Stimulated activated CD4-positive, alpha-beta T cell treated with anti-CD3 and anti-CD28 coated beads, Interleukin-1b, Interleukin-23, amount 100 ng/mL, for 24 hours (primary cell): ENCODE data around the gene HIRIP3.
"Not testable (repeated sequence)": the region's sequence is repeated elsewhere in the genome, so short reads cannot be mapped to it uniquely, and the experiment has no call there.

Source experiments
- DNase-seq, 4 experiments: peaks; one replicate each; pipeline ENCODE4 v3.0.0-alpha.2; 2020; ENCODE audit warnings: low read depth in 4 of 4, low spot score in 1 of 4

HIRIP3 gene, protein sequence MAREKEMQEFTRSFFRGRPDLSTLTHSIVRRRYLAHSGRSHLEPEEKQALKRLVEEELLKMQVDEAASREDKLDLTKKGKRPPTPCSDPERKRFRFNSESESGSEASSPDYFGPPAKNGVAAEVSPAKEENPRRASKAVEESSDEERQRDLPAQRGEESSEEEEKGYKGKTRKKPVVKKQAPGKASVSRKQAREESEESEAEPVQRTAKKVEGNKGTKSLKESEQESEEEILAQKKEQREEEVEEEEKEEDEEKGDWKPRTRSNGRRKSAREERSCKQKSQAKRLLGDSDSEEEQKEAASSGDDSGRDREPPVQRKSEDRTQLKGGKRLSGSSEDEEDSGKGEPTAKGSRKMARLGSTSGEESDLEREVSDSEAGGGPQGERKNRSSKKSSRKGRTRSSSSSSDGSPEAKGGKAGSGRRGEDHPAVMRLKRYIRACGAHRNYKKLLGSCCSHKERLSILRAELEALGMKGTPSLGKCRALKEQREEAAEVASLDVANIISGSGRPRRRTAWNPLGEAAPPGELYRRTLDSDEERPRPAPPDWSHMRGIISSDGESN

DNA sequence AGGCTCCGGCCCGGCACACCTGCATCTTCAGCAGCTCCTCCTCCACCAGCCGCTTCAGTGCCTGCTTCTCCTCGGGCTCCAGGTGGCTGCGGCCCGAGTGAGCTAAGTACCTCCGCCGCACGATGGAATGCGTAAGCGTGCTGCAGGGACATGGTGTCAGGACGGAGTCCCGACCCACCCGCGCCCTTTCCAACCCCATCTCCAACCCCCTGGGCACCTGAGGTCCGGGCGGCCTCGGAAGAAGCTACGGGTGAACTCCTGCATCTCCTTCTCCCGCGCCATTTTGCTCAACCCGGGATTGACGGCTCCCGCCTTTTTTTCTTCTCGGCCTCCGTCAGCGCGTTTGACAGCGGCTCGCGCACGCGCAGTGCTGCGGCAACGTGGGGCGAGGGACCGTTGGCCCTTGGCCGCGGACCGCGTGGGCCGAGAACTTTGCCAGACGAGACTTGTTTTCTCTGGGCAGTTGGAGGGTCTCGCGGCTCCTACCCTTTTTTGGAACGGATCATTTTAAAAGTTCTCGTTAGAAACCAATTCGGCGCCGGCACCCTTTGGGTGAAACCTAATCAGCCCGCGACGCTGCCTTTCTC, at the start of gene HIRIP3:
Gene HIRIP3 (minus strand): TSS at position 294 of the 587 bp plus-strand sequence. CDS start 12 bp downstream, at position 282.
- peak; percentile 75 to 79 (median 76) for DNase-seq

GRCh38 chr16:30041841-30042240, 46.4 kb upstream of the HIRIP3 start:
- DNase-seq = no peak

GRCh38 chr16:30040690-30041089, 45.3 kb upstream of the HIRIP3 start:
- DNase-seq = not testable (repeated sequence)

- no peak for DNase-seq
Observed at GRCh38 chr16:30040221-30040620, 44.8 kb upstream of the HIRIP3 start.

GRCh38 chr16:30033270-30033669, 37.9 kb upstream of the HIRIP3 start:
- no peak for DNase-seq

- peak in 2 of 4 experiments; percentile 42 to 55 for DNase-seq
Observed at GRCh38 chr16:30032083-30032819, 36.8 kb upstream of the HIRIP3 start.

GRCh38 chr16:30031477-30031918, 36.1 kb upstream of the HIRIP3 start:
- DNase-seq = no peak

DNA sequence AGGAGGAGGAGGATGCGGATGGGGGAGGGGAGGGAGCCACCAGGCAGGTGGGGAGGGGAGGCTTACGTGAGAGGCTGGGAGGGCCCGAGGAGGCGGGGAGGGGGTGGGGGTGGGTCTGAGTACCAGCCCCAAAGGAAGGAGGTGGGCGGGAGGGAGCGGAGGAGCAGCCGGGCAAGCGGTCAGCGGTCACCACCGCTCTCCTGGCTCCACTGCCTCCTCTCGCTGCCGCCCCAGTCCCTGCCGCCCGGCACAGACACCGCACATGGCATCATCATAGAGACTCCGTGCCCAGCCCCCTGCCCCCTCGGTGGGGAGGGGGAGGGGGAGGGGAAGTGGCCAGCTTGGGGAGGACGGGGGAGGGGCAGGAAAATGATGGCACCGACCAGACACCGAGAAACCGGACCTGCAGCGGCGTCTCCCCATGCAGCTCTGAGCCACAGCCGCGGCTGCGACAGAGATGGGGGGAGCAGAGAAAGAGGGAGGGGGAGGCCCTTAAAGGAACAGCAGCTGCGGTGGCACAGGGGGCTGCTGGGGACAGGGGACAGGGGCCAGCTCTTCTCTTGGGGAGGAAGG, 35.5 kb upstream of the HIRIP3 start, which contains the start of gene TLCD3B:
Gene TLCD3B (minus strand): TSS at position 431 of the 573 bp plus-strand sequence. CDS start 744 bp downstream, outside the sequence.
- no peak for DNase-seq

GRCh38 chr16:30030011-30030685, 34.7 kb upstream of the HIRIP3 start:
- no peak for DNase-seq

- DNase-seq = no peak
Observed at GRCh38 chr16:30028438-30029076, 33.1 kb upstream of the HIRIP3 start.

DNA sequence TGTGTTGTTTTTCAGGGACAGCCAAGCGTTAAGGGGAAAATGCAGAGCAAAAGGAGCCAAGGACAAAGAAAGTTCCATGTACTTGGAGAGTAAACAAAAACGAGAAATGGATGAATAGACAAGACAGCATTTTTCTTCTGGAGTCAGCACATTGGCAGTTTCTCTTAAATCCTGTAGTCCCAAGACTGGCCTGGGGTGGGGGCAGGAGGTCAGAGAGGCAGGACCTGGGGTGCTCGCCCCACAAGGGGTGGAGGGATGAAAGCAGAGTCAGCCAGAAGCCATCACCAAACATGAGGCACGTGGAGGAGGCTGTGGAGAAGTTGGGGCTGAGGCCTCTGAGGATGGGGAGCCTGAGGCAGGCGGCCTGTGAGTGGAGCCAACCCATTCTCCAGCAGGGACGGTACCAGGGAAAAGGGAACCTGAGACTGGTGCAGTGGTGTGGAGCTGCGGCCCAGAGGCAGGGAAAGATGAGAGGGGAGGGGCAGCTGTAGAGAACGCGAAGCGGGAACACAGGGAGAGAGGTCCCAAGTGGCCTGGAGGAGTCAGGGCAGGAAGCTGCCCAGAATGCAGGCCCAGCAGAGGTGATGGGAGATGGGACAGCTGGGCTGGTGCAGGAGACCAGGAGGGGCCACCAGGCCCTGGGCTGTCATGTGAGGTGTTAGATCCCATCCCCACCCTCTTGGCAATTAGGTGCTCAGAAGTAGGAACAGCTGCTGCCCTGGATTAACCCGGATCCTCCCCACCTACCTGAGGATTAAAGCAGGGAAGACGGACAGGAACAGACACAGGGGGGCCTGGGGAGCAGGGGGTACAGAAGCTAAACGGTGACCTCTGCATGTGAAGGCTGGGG, 32.4 kb upstream of the HIRIP3 start:
- DNase-seq = no peak

GRCh38 chr16:30026449-30026848, 31.0 kb upstream of the HIRIP3 start:
- DNase-seq = no peak

DNA sequence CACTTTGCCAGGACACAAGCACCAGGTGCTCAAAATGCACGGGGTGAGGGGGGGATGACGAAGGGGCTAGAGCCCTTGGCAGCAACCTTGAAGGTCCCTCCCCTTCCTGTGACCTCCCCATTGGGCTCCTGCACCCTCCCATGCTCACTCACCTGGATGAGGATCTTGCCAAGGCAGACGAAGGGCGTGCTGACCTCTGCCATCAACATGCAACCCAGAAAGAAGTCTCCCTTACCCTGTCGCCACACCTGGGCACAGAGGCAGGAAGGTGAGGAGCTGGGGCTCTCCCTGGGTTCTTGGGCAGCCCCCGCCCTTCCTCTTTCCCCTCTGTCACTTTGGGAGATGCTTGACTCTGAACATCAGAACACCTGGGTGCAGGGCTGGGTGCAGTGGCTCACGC, 30.2 kb upstream of the HIRIP3 start:
- DNase-seq = no peak

- DNase-seq = no peak
Observed at GRCh38 chr16:30025156-30025555, 29.7 kb upstream of the HIRIP3 start.

DNA sequence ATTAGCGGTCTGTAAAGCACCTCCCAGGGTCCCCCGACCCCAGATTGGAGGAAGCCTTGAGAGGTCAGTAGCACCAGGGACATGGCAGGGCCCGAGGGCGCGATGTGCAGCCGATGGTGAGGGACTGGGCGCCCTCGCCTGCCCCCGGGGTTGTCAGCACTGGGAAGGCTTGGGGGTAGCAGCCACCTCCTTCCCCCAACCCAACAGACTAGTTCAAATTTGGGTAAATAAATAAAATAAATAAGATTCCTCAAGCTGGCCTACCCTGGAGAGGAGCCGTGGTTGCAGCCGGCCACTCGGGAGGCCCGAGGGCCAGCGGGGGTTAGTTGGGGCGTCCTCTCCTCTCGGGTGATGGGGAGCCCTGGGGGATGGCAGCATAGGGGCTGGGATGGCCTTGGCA, 29.0 kb upstream of the HIRIP3 start:
- DNase-seq = no peak

GRCh38 chr16:30023586-30023985, 28.2 kb upstream of the HIRIP3 start:
- no peak for DNase-seq

GRCh38 chr16:30022887-30023286, 27.5 kb upstream of the HIRIP3 start, which contains the start of gene C16orf92:
TSS of gene C16orf92 (plus strand) at chr16:30023198. CDS start at chr16:30023341, 143 bp downstream.
- DNase-seq = no peak

- DNase-seq = no peak
Observed at GRCh38 chr16:30018731-30019158, 23.3 kb upstream of the HIRIP3 start.

- not testable (repeated sequence) for DNase-seq
Observed at GRCh38 chr16:30017937-30018336, 22.5 kb upstream of the HIRIP3 start.
